Peyer's patch (tissue), 4 donors: ENCODE results near the gene PALLD. TPM values are rescaled to one million over a fixed set of nuclear protein-coding genes. Genes with fewer than 3 reads are reported as not detected.

Source experiments
- DNase-seq, 3 donors: peaks; one replicate each; pipeline ENCODE4 v3.0.0-alpha.2; 2017 to 2019
- H3K27ac ChIP-seq, 4 donors: fragments of 200-600 bp; sonication (generic); one replicate each; pipeline ENCODE4 v1.5.1; 2016 to 2019
- H3K27me3 ChIP-seq, 2 donors: fragments of 200-600 bp; sonication (generic); one replicate each; pipeline ENCODE4 v1.5.1; 2019
- H3K36me3 ChIP-seq, 3 donors: fragments of 200-600 bp; sonication (generic); one replicate each; pipeline ENCODE4 v1.5.1; 2016 to 2019
- H3K4me1 ChIP-seq, 4 donors: fragments of 200-600 bp; sonication (generic); one replicate each; pipeline ENCODE4 v1.5.1; 2016 to 2019
- H3K4me3 ChIP-seq, 4 donors: fragments of 200-600 bp; sonication (generic); 1 replicate in 3 of 4; 2 replicates in 1 of 4; pipeline ENCODE4 v1.5.1; 2016 to 2019; ENCODE audit warnings: mild to moderate bottlenecking in 1 of 4
- H3K9me3 ChIP-seq, 4 donors: fragments of 200-600 bp; sonication (generic); one replicate each; pipeline ENCODE4 v1.5.1; 2016 to 2019; ENCODE audit warnings: mild to moderate bottlenecking in 1 of 4
- CTCF ChIP-seq, 6 experiments: fragments of 450-650 bp in 4 of 6; fragments of 200-600 bp in 2 of 6; sonication (generic) in 1 of 6; IDR thresholded peaks; one replicate each; pipeline ENCODE4 v1.5.1; 2017 to 2019; ENCODE audit warnings: antibody characterized with exemption in 6 of 6, mild to moderate bottlenecking in 3 of 6, moderate library complexity in 1 of 6
- POLR2A ChIP-seq, 2 donors: fragments of 450-650 bp; IDR thresholded peaks; one replicate each; pipeline ENCODE4 v1.5.1; 2017; ENCODE audit warnings: antibody characterized with exemption in 2 of 2, mild to moderate bottlenecking in 2 of 2, moderate library complexity in 2 of 2
- total RNA-seq, 4 donors: library from RNA; depleted of rRNA; stranded (reverse); fragments of >200 nt; gene quantifications; one replicate each; pipeline ENCODE4 v1.1.0, GENCODE V29; 2016

The PALLD gene
- total RNA-seq, 4 donors from 2014 or later, result 68.0 to 175 (median 78.4) TPM

GRCh38 chr4:168924667-168925066, 427.8 kb downstream of the PALLD start:
- Histone ChIP-seq H3K27ac (no peak overlapping the region), H3K36me3 (peaks cover 0 to 72% (median 0%) of the 10 kb centered on the region in 3 donors), H3K9me3 (no peaks in the 10 kb centered on the region), H3K4me3 (no peak overlapping the region), H3K27me3 (no peaks in the 10 kb centered on the region), H3K4me1 (no peaks in the 10 kb centered on the region)
- DNase-seq, result no peak
- TF ChIP-seq POLR2A (IDR thresholded peaks at IDR 0.05) (no peak), CTCF (IDR thresholded peaks at IDR 0.05) (no peak)

- H3K27me3 ChIP-seq, result no peaks in the 10 kb centered on the region
- H3K9me3 ChIP-seq, result no peaks in the 10 kb centered on the region
- no peak overlapping the region for H3K27ac ChIP-seq
- H3K36me3 ChIP-seq, result peaks cover 0 to 69% (median 0%) of the 10 kb centered on the region in 3 donors
- DNase-seq, result no peak
- H3K4me1 ChIP-seq, result no peaks in the 10 kb centered on the region
- TF ChIP-seq POLR2A (IDR thresholded peaks at IDR 0.05) (no peak), CTCF (IDR thresholded peaks at IDR 0.05) (no peak)
- H3K4me3 ChIP-seq, result no peak overlapping the region
These were observed 429.1 kb downstream of the PALLD start for GRCh38 chr4:168925789-168926490.

- no peak for TF ChIP-seq POLR2A (IDR thresholded peaks at IDR 0.05)
- no peak for TF ChIP-seq CTCF (IDR thresholded peaks at IDR 0.05)
- no peaks in the 10 kb centered on the region for H3K4me1 ChIP-seq
- peaks cover 0 to 14% (median 3%) of the 10 kb centered on the region in 4 donors for H3K9me3 ChIP-seq
- H3K4me3 ChIP-seq, result no peak overlapping the region
- H3K36me3 ChIP-seq, result peaks cover 0 to 53% (median 0%) of the 10 kb centered on the region in 3 donors
- no peak overlapping the region for H3K27ac ChIP-seq
- no peaks in the 10 kb centered on the region for H3K27me3 ChIP-seq
- no peak for DNase-seq
These were observed 431.5 kb downstream of the PALLD start for GRCh38 chr4:168928346-168928745.

- Histone ChIP-seq H3K36me3 (peaks cover 0 to 53% (median 0%) of the 10 kb centered on the region in 3 donors), H3K27me3 (no peaks in the 10 kb centered on the region), H3K27ac (no peak overlapping the region), H3K4me3 (no peak overlapping the region), H3K9me3 (peaks cover 0 to 14% (median 3%) of the 10 kb centered on the region in 4 donors), H3K4me1 (no peaks in the 10 kb centered on the region)
- no peak for TF ChIP-seq POLR2A (IDR thresholded peaks at IDR 0.05)
- no peak for TF ChIP-seq CTCF (IDR thresholded peaks at IDR 0.05)
- DNase-seq, result no peak
These were observed 432.0 kb downstream of the PALLD start for GRCh38 chr4:168928875-168929274.

- Histone ChIP-seq H3K9me3 (peaks cover 0 to 14% (median 3%) of the 10 kb centered on the region in 4 donors), H3K27me3 (no peaks in the 10 kb centered on the region), H3K4me1 (no peaks in the 10 kb centered on the region), H3K36me3 (peaks cover 0 to 37% (median 0%) of the 10 kb centered on the region in 3 donors), H3K4me3 (no peak overlapping the region), H3K27ac (no peak overlapping the region)
- DNase-seq, result no peak
- no peak for TF ChIP-seq CTCF (IDR thresholded peaks at IDR 0.05)
- TF ChIP-seq POLR2A (IDR thresholded peaks at IDR 0.05), result no peak
These were observed 433.8 kb downstream of the PALLD start for GRCh38 chr4:168930413-168931196.
